Measurements from ENCODE around the gene B4GALNT1.

The B4GALNT1 gene

GRCh38 chr12:57614948-57615500 lies 18.0 kb downstream of the B4GALNT1 start:
- no peak overlapping the region for H3K9ac ChIP-seq
- TF ChIP-seq CTCF (IDR thresholded peaks at IDR 0.05) = no peak
- no peaks in the 10 kb centered on the region for H3K27me3 ChIP-seq (ENCODE audit: control insufficient read depth, insufficient read depth, low read length)
- H3K27ac ChIP-seq = no peak overlapping the region
- no peaks in the 10 kb centered on the region for H3K36me3 ChIP-seq (ENCODE audit: control insufficient read depth, insufficient read depth, low read length)
- no peaks in the 10 kb centered on the region for H3K79me2 ChIP-seq
- H3K4me1 ChIP-seq = peaks cover 10% of the 10 kb centered on the region
- no peak overlapping the region for H3K4me2 ChIP-seq (ENCODE audit: low read length)
- H2AFZ ChIP-seq = no peak overlapping the region
- H3K4me3 ChIP-seq (ENCODE audit: low read depth, low read length) = no peak overlapping the region
- no peaks in the 10 kb centered on the region for H3K9me3 ChIP-seq (ENCODE audit: control insufficient read depth, low read length)

- Histone ChIP-seq H3K9me3 (ENCODE audit: control insufficient read depth, low read length) (no peaks in the 10 kb centered on the region), H3K27me3 (ENCODE audit: control insufficient read depth, insufficient read depth, low read length) (no peaks in the 10 kb centered on the region), H3K4me1 (peaks cover 10% of the 10 kb centered on the region), H3K36me3 (ENCODE audit: control insufficient read depth, insufficient read depth, low read length) (no peaks in the 10 kb centered on the region), H3K79me2 (no peaks in the 10 kb centered on the region), H3K9ac (no peak overlapping the region), H3K27ac (no peak overlapping the region), H3K4me2 (ENCODE audit: low read length) (no peak overlapping the region), H3K4me3 (ENCODE audit: low read depth, low read length) (no peak overlapping the region), H2AFZ (no peak overlapping the region)
- TF ChIP-seq CTCF (IDR thresholded peaks at IDR 0.05) = no peak
Measured at GRCh38 chr12:57614178-57614947, 18.6 kb downstream of the B4GALNT1 start.

- no peak for TF ChIP-seq CTCF (IDR thresholded peaks at IDR 0.05)
- no peaks in the 10 kb centered on the region for H3K36me3 ChIP-seq (ENCODE audit: control insufficient read depth, insufficient read depth, low read length)
- H3K27ac ChIP-seq = no peak overlapping the region
- no peaks in the 10 kb centered on the region for H3K27me3 ChIP-seq (ENCODE audit: control insufficient read depth, insufficient read depth, low read length)
- H3K9ac ChIP-seq = no peak overlapping the region
- peaks cover 10% of the 10 kb centered on the region for H3K4me1 ChIP-seq
- no peaks in the 10 kb centered on the region for H3K79me2 ChIP-seq
- H3K4me2 ChIP-seq (ENCODE audit: low read length) = no peak overlapping the region
- no peaks in the 10 kb centered on the region for H3K9me3 ChIP-seq (ENCODE audit: control insufficient read depth, low read length)
- H2AFZ ChIP-seq = no peak overlapping the region
- H3K4me3 ChIP-seq (ENCODE audit: low read depth, low read length) = no peak overlapping the region
Measured at GRCh38 chr12:57613427-57614109, 19.4 kb downstream of the B4GALNT1 start.

- Histone ChIP-seq H3K9me3 (ENCODE audit: control insufficient read depth, low read length) (no peaks in the 10 kb centered on the region), H3K4me2 (ENCODE audit: low read length) (no peak overlapping the region), H3K36me3 (ENCODE audit: control insufficient read depth, insufficient read depth, low read length) (no peaks in the 10 kb centered on the region), H2AFZ (no peak overlapping the region), H3K79me2 (no peaks in the 10 kb centered on the region), H3K9ac (no peak overlapping the region), H3K4me1 (peaks cover 10% of the 10 kb centered on the region), H3K4me3 (ENCODE audit: low read depth, low read length) (no peak overlapping the region), H3K27ac (no peak overlapping the region), H3K27me3 (ENCODE audit: control insufficient read depth, insufficient read depth, low read length) (no peaks in the 10 kb centered on the region)
- TF ChIP-seq CTCF (IDR thresholded peaks at IDR 0.05) = no peak
Measured at GRCh38 chr12:57612711-57613426, 20.1 kb downstream of the B4GALNT1 start.
